Activated CD4-positive, alpha-beta T cell treated with anti-CD3 and anti-CD28 coated beads for 36 hours (primary cell): ENCODE measurements around the gene SLC47A2. TPM values are rescaled to one million over a fixed set of nuclear protein-coding genes. Genes with fewer than 3 reads are reported as not detected.
"Not testable (repeated sequence)": the region's sequence is repeated elsewhere in the genome, so short reads cannot be mapped to it uniquely, and the experiment has no call there.

Source experiments
- ATAC-seq: fragments of 200-7000 bp; cut with Tn5 transposase; one replicate; pipeline ENCODE4 v1.10.0; 2021; ENCODE audit warnings: mild to moderate bottlenecking, moderate library complexity
- CTCF ChIA-PET: fragments of 350-600 bp; sonication (Branson Sonifier 250); formaldehyde crosslinking; loops from one replicate; lab custom pipeline; 2021; ENCODE audit warnings: antibody characterized with exemption; lab: Charles Lee
- POLR2A ChIA-PET: fragments of 350-600 bp; sonication (Branson Sonifier 250); formaldehyde crosslinking; loops from one replicate; lab custom pipeline; 2021; ENCODE audit warnings: antibody characterized with exemption, inconsistent platforms; lab: Charles Lee
- DNase-seq: peaks from one replicate; pipeline ENCODE4 v3.0.0-alpha.2; 2020
- H3K27ac Mint-ChIP-seq: one replicate; pipeline ENCODE4 v1.8.0; 2021; ENCODE audit warnings: mixed read lengths
- H3K27me3 Mint-ChIP-seq: one replicate; pipeline ENCODE4 v1.8.0; 2021; ENCODE audit warnings: mixed read lengths
- H3K36me3 Mint-ChIP-seq: one replicate; pipeline ENCODE4 v1.8.0; 2021; ENCODE audit warnings: low read depth, mixed read lengths
- H3K4me1 Mint-ChIP-seq: one replicate; pipeline ENCODE4 v1.8.0; 2021; ENCODE audit warnings: mixed read lengths
- H3K4me3 Mint-ChIP-seq: one replicate; pipeline ENCODE4 v1.8.0; 2021; ENCODE audit warnings: mild to moderate bottlenecking, moderate library complexity, mixed read lengths
- H3K9me3 Mint-ChIP-seq: one replicate; pipeline ENCODE4 v1.8.0; 2021; ENCODE audit warnings: low read depth, mixed read lengths
- intact Hi-C, 2 experiments: fragments of 100-400 bp; cut with DNase I in 1 of 2; cut with micrococcal nuclease in 1 of 2; formaldehyde crosslinking; loops; one replicate each; pipeline versions ENCODE4 v1.14.2 to v1.15.1; 2022 to 2024; cut with DNase I, micrococcal nuclease
- total RNA-seq, 2 experiments: library from RNA; stranded (reverse); gene quantifications; one replicate each; pipeline ENCODE4 v1.2.3, GENCODE V29; 2021

The SLC47A2 gene
- total RNA-seq, 2 experiments from 2014 or later: not detected

GRCh38 chr17:19672009-19672750 lies 44.2 kb downstream of the SLC47A2 start:
- no peak for DNase-seq
- ChIA-PET CTCF (interaction anchor here (0.7 to 1.2 kb wide), 3 partner anchors 46 to 94 kb away, joined by 3 to 5 read pairs (median 3); no protein-coding TSS in a partner anchor), POLR2A (no interaction called here)
- no peak for ATAC-seq
- peaks cover 12% of the 10 kb centered on the region for H3K36me3 Mint-ChIP-seq
- H3K4me1 Mint-ChIP-seq: no peaks in the 10 kb centered on the region
- no peaks in the 10 kb centered on the region for H3K27me3 Mint-ChIP-seq
- no peak overlapping the region for H3K27ac Mint-ChIP-seq
- intact Hi-C loops: no loop called here
- H3K4me3 Mint-ChIP-seq: no peak overlapping the region
- no peaks in the 10 kb centered on the region for H3K9me3 Mint-ChIP-seq

- no peak overlapping the region for H3K27ac Mint-ChIP-seq
- H3K4me1 Mint-ChIP-seq: no peaks in the 10 kb centered on the region
- DNase-seq (no peak), ATAC-seq (no peak)
- ChIA-PET CTCF (interaction anchor here (0.7 to 1.2 kb wide), 3 partner anchors 38 to 95 kb away, joined by 3 to 5 read pairs (median 4); no protein-coding TSS in a partner anchor), POLR2A (no interaction called here)
- no peaks in the 10 kb centered on the region for H3K9me3 Mint-ChIP-seq
- intact Hi-C loops: no loop called here
- H3K36me3 Mint-ChIP-seq: peaks cover 12% of the 10 kb centered on the region
- no peaks in the 10 kb centered on the region for H3K27me3 Mint-ChIP-seq
- H3K4me3 Mint-ChIP-seq: no peak overlapping the region
Measured at GRCh38 chr17:19671433-19671832, 45.0 kb downstream of the SLC47A2 start.

GRCh38 chr17:19670908-19671307 lies 45.5 kb downstream of the SLC47A2 start:
- H3K27me3 Mint-ChIP-seq: no peaks in the 10 kb centered on the region
- H3K4me3 Mint-ChIP-seq: no peak overlapping the region
- intact Hi-C loops: no loop called here
- no peak for ATAC-seq
- no peak for DNase-seq
- H3K27ac Mint-ChIP-seq: no peak overlapping the region
- H3K4me1 Mint-ChIP-seq: no peaks in the 10 kb centered on the region
- peaks cover 12% of the 10 kb centered on the region for H3K36me3 Mint-ChIP-seq
- ChIA-PET CTCF (interaction anchor here (0.8 kb wide), 1 partner anchor 39 kb away, joined by 4 read pairs; no protein-coding TSS in a partner anchor), POLR2A (no interaction called here)
- H3K9me3 Mint-ChIP-seq: no peaks in the 10 kb centered on the region

GRCh38 chr17:19669680-19670079 lies 46.7 kb downstream of the SLC47A2 start:
- H3K9me3 Mint-ChIP-seq, intact Hi-C loops, POLR2A ChIA-PET, ATAC-seq, H3K27ac Mint-ChIP-seq, H3K27me3 Mint-ChIP-seq, H3K36me3 Mint-ChIP-seq, H3K4me3 Mint-ChIP-seq, DNase-seq, H3K4me1 Mint-ChIP-seq: not testable (repeated sequence)
- CTCF ChIA-PET: interaction anchor here (0.9 kb wide), 1 partner anchor 93 kb away, joined by 6 read pairs; no protein-coding TSS in a partner anchor

- H3K4me3 Mint-ChIP-seq: no peak overlapping the region
- no peaks in the 10 kb centered on the region for H3K27me3 Mint-ChIP-seq
- H3K36me3 Mint-ChIP-seq: peaks cover 12% of the 10 kb centered on the region
- H3K27ac Mint-ChIP-seq: no peak overlapping the region
- intact Hi-C loops: no loop called here
- ChIA-PET CTCF (interaction anchor here (1.1 kb wide), 1 partner anchor 153 kb away, joined by 4 read pairs; no protein-coding TSS in a partner anchor), POLR2A (interaction anchor here (0.6 kb wide), 1 partner anchor 36 kb away, joined by 3 read pairs; no protein-coding TSS in a partner anchor)
- ATAC-seq (no peak), DNase-seq (no peak)
- no peaks in the 10 kb centered on the region for H3K9me3 Mint-ChIP-seq
- no peaks in the 10 kb centered on the region for H3K4me1 Mint-ChIP-seq
Measured at GRCh38 chr17:19664821-19665181, 51.6 kb downstream of the SLC47A2 start.

- intact Hi-C loops: no loop called here
- ChIA-PET CTCF (interaction anchor here (1.0 to 1.1 kb wide), 3 partner anchors 9 to 152 kb away, joined by 3 to 4 read pairs (median 4); no protein-coding TSS in a partner anchor), POLR2A (no interaction called here)
- H3K9me3 Mint-ChIP-seq: no peaks in the 10 kb centered on the region
- no peak overlapping the region for H3K27ac Mint-ChIP-seq
- H3K36me3 Mint-ChIP-seq: peaks cover 11% of the 10 kb centered on the region
- H3K4me3 Mint-ChIP-seq: no peak overlapping the region
- no peak for DNase-seq
- no peak for ATAC-seq
- H3K27me3 Mint-ChIP-seq: no peaks in the 10 kb centered on the region
- H3K4me1 Mint-ChIP-seq: no peaks in the 10 kb centered on the region
Measured at GRCh38 chr17:19664136-19664820, 52.1 kb downstream of the SLC47A2 start.

- ChIA-PET POLR2A (no interaction called here), CTCF (interaction anchor here (0.6 to 1.2 kb wide), 3 partner anchors 11 to 20 kb away, joined by 3 to 4 read pairs (median 3); partner anchors contain the start of gene ALDH3A2)
- Mint-ChIP-seq H3K4me3 (no peak overlapping the region), H3K27me3 (no peaks in the 10 kb centered on the region), H3K9me3 (no peaks in the 10 kb centered on the region), H3K36me3 (peaks cover 12% of the 10 kb centered on the region), H3K4me1 (no peaks in the 10 kb centered on the region), H3K27ac (no peak overlapping the region)
- no peak for DNase-seq
- intact Hi-C loops: no loop called here
- ATAC-seq: no peak
Measured at GRCh38 chr17:19663097-19663496, 53.3 kb downstream of the SLC47A2 start.

- DNase-seq: no peak
- intact Hi-C loops: no loop called here
- Mint-ChIP-seq H3K9me3 (no peaks in the 10 kb centered on the region), H3K4me1 (no peaks in the 10 kb centered on the region), H3K4me3 (no peak overlapping the region), H3K36me3 (peaks cover 18% of the 10 kb centered on the region), H3K27me3 (no peaks in the 10 kb centered on the region), H3K27ac (no peak overlapping the region)
- CTCF ChIA-PET: interaction anchor here (1.0 to 1.6 kb wide), 3 partner anchors 15 to 84 kb away, joined by 3 to 4 read pairs (median 3); no protein-coding TSS in a partner anchor
- POLR2A ChIA-PET: interaction anchor here (0.6 kb wide), 1 partner anchor 101 kb away, joined by 3 read pairs; no protein-coding TSS in a partner anchor
- ATAC-seq: no peak
Measured at GRCh38 chr17:19661121-19661520, 55.3 kb downstream of the SLC47A2 start.

GRCh38 chr17:19660219-19660870 lies 56.0 kb downstream of the SLC47A2 start:
- Mint-ChIP-seq H3K27ac (no peak overlapping the region), H3K4me3 (no peak overlapping the region), H3K36me3 (peaks cover 22% of the 10 kb centered on the region), H3K4me1 (no peaks in the 10 kb centered on the region), H3K27me3 (no peaks in the 10 kb centered on the region), H3K9me3 (no peaks in the 10 kb centered on the region)
- ChIA-PET CTCF (interaction anchor here (0.5 to 1.6 kb wide), 3 partner anchors 15 to 101 kb away, joined by 3 to 6 read pairs (median 4); no protein-coding TSS in a partner anchor), POLR2A (no interaction called here)
- intact Hi-C loops: no loop called here
- no peak for DNase-seq
- no peak for ATAC-seq

GRCh38 chr17:19659366-19660177 lies 56.8 kb downstream of the SLC47A2 start:
- ChIA-PET POLR2A (interaction anchor here (0.7 kb wide), 1 partner anchor 204 kb away, joined by 4 read pairs; no protein-coding TSS in a partner anchor), CTCF (interaction anchor here (0.5 kb wide), 1 partner anchor 14 kb away, joined by 3 read pairs; no protein-coding TSS in a partner anchor)
- Mint-ChIP-seq H3K27ac (no peak overlapping the region), H3K4me3 (no peak overlapping the region), H3K27me3 (no peaks in the 10 kb centered on the region), H3K4me1 (no peaks in the 10 kb centered on the region), H3K36me3 (peaks cover 27% of the 10 kb centered on the region), H3K9me3 (no peaks in the 10 kb centered on the region)
- DNase-seq: no peak
- intact Hi-C loops: no loop called here
- no peak for ATAC-seq
